Measurements from ENCODE around the gene TSPAN18. TPM values are rescaled to one million over a fixed set of nuclear protein-coding genes. Genes with fewer than 3 reads are reported as not detected.

The TSPAN18 gene
- total RNA-seq, 2 experiments from 2014 or later = not detected

DNA sequence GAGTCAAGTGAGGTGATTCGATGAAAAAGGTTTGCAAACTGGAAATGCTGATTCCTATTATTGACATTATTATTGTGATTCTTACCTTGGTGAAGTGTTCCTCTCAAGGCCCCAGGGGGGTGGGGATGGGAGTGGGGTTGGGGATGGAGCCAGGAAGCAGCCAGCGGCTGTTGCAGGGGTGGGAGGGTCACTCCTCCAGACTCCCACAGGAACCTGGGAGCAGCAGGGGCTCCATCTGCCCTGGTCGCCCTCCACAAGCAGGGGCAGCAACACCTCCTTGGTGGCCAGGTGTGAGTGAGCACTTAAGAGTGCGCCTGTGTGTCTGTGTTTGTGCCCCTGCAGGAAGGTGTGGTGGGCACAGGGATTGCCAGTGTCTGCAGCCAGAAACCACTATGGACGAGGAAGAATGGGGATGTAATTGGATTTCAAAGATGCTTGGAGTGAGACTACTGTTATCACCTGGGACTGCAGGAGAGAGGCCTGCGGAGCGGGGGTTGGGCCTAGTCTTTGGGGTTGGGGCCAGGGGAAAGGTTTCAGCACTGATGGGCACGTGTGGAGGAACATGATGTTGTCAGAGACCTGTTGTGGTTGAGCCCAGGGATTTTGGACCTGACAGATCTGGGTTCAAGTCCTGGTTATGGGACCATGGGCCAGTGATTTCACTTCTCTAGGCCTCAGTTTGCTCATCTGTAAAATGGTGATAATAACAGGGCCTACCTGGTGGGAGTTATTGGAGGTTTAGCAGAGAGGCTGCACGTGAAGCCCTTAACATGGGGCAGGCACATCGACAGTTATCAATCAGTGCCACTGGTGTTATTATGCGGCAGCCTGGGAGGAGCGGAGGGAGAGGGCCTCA is 227.5 kb downstream of the TSPAN18 start:
- Histone ChIP-seq H3K36me3 (ENCODE audit: insufficient read depth, low read length) (no peaks in the 10 kb centered on the region), H3K27ac (ENCODE audit: low read depth, low read length, poor library complexity, severe bottlenecking) (no peak overlapping the region), H3K9me2 (ENCODE audit: insufficient read depth, low read length) (no peaks in the 10 kb centered on the region), H3K4me2 (ENCODE audit: low read length) (no peak overlapping the region), H3K4me1 (ENCODE audit: insufficient read depth, low read length, poor library complexity, severe bottlenecking) (peaks cover 9% of the 10 kb centered on the region), H3K4me3 (ENCODE audit: low read depth, low read length, poor library complexity, severe bottlenecking) (no peak overlapping the region), H4K20me1 (ENCODE audit: insufficient read depth, low read length) (no peaks in the 10 kb centered on the region), H2AFZ (ENCODE audit: low read length) (peak overlapping the region; percentile 63; the same call in 1 of the 2 replicates), H3K9me3 (ENCODE audit: low read length) (no peaks in the 10 kb centered on the region), H3K79me2 (ENCODE audit: insufficient read depth, low read depth, low read length) (no peaks in the 10 kb centered on the region)
- TF ChIP-seq, protein P1, sequence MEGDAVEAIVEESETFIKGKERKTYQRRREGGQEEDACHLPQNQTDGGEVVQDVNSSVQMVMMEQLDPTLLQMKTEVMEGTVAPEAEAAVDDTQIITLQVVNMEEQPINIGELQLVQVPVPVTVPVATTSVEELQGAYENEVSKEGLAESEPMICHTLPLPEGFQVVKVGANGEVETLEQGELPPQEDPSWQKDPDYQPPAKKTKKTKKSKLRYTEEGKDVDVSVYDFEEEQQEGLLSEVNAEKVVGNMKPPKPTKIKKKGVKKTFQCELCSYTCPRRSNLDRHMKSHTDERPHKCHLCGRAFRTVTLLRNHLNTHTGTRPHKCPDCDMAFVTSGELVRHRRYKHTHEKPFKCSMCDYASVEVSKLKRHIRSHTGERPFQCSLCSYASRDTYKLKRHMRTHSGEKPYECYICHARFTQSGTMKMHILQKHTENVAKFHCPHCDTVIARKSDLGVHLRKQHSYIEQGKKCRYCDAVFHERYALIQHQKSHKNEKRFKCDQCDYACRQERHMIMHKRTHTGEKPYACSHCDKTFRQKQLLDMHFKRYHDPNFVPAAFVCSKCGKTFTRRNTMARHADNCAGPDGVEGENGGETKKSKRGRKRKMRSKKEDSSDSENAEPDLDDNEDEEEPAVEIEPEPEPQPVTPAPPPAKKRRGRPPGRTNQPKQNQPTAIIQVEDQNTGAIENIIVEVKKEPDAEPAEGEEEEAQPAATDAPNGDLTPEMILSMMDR (conservative IDR thresholded peaks at IDR 0.05; ENCODE audit: low read length) = no peak
- TF ChIP-seq EZH2phosphoT487 (IDR thresholded peaks at IDR 0.05; ENCODE audit: borderline replicate concordance, low read depth, low read length) = no peak
- ChIA-PET CTCF (ENCODE audit: unreplicated experiment) (interaction anchor here (1.0 kb wide), 1 partner anchor 18 kb away, joined by 3 read pairs; no protein-coding TSS in a partner anchor), POLR2A (interaction anchor here (0.8 kb wide), 1 partner anchor 11 kb away, joined by 5 read pairs; no protein-coding TSS in a partner anchor)
- DNase-seq (ENCODE audit: low spot score) = no peak
- BruUV-seq (replicated peaks) = no TSS peak
- intact Hi-C loops (cut with micrococcal nuclease; ENCODE audit: unreplicated experiment) = no loop called here

DNA sequence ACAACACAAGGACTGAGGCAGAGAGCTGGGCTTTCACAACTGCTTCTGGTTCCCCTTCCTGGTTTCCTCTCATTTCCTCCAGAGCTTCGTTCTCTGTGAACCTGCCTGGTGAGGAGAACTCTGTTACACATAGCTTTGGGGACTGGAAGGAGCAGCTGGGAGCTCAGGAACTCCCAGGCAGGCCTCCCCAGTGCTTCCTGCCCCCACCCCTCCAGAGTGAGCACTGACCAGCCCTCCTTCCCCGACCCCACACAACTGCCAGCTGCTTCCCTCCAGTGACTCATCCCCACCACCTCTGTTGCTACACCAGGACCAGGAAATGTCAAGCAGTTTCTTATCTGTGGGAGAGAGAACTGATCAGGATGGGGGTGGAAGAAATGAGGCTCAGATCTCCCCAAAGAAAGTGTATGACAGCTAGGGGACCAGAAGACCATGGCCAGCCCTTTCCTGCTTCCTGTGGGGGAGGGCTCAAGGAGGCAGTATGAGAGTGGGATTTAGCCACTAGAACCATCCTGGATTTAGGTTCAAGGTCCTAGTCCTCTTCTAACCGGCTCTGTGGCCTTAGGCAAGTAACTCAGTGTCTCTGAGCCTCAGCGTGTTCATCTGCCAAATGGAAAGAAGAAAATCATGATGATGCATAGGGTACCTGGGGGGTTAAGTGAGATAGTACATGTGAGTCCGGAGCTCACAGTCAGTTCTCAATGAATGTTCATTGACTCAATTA is 228.4 kb downstream of the TSPAN18 start:
- TF ChIP-seq, protein P1 (conservative IDR thresholded peaks at IDR 0.05; ENCODE audit: low read length) = no peak
- TF ChIP-seq EZH2phosphoT487 (IDR thresholded peaks at IDR 0.05; ENCODE audit: borderline replicate concordance, low read depth, low read length) = no peak
- DNase-seq (ENCODE audit: low spot score) = no peak
- H3K4me2 ChIP-seq (ENCODE audit: low read length) = no peak overlapping the region
- peak overlapping the region; percentile 63 for H2AFZ ChIP-seq (ENCODE audit: low read length)
- H3K27ac ChIP-seq (ENCODE audit: low read depth, low read length, poor library complexity, severe bottlenecking) = no peak overlapping the region
- intact Hi-C loops (cut with micrococcal nuclease; ENCODE audit: unreplicated experiment) = no loop called here
- no peak overlapping the region for H3K4me3 ChIP-seq (ENCODE audit: low read depth, low read length, poor library complexity, severe bottlenecking)
- no peaks in the 10 kb centered on the region for H3K79me2 ChIP-seq (ENCODE audit: insufficient read depth, low read depth, low read length)
- no peaks in the 10 kb centered on the region for H3K9me2 ChIP-seq (ENCODE audit: insufficient read depth, low read length)
- POLR2A ChIA-PET = interaction anchor here (0.8 kb wide), 1 partner anchor 10 kb away, joined by 5 read pairs; no protein-coding TSS in a partner anchor
- no peaks in the 10 kb centered on the region for H3K36me3 ChIP-seq (ENCODE audit: insufficient read depth, low read length)
- no TSS peak for BruUV-seq (replicated peaks)
- no peaks in the 10 kb centered on the region for H4K20me1 ChIP-seq (ENCODE audit: insufficient read depth, low read length)
- H3K9me3 ChIP-seq (ENCODE audit: low read length) = no peaks in the 10 kb centered on the region
- CTCF ChIA-PET (ENCODE audit: unreplicated experiment) = interaction anchor here (0.6 to 1.0 kb wide), 2 partner anchors 9 to 19 kb away, joined by 3 read pairs; no protein-coding TSS in a partner anchor
- H3K4me1 ChIP-seq (ENCODE audit: insufficient read depth, low read length, poor library complexity, severe bottlenecking) = peaks cover 9% of the 10 kb centered on the region
